Activated CD4-positive, alpha-beta memory T cell treated with anti-CD3 and anti-CD28 coated beads, Interleukin-2, amount 10 ng/mL, durations not matched to agents 7 days and 5 days (primary cell): ENCODE results near the gene PRDM16. TPM values are rescaled to one million over a fixed set of nuclear protein-coding genes. Genes with fewer than 3 reads are reported as not detected.

Experiments used
- CTCF ChIA-PET: fragments of 350-600 bp; sonication (Branson Sonifier 250); formaldehyde crosslinking; loops from one replicate; lab custom pipeline; 2021; ENCODE audit warnings: antibody characterized with exemption, inconsistent platforms; lab: Charles Lee
- POLR2A ChIA-PET: fragments of 350-600 bp; sonication (Branson Sonifier 250); formaldehyde crosslinking; loops from one replicate; lab custom pipeline; 2021; ENCODE audit warnings: antibody characterized with exemption; lab: Charles Lee
- DNase-seq: peaks from one replicate; pipeline ENCODE4 v3.0.0-alpha.2; 2020
- H3K27ac Mint-ChIP-seq: one replicate; pipeline ENCODE4 v1.8.0; 2021; ENCODE audit warnings: mild to moderate bottlenecking, mixed read lengths
- H3K27me3 Mint-ChIP-seq: one replicate; pipeline ENCODE4 v1.8.0; 2021; ENCODE audit warnings: mixed read lengths
- H3K36me3 Mint-ChIP-seq: one replicate; pipeline ENCODE4 v1.8.0; 2021; ENCODE audit warnings: low read depth, mixed read lengths
- H3K4me1 Mint-ChIP-seq: one replicate; pipeline ENCODE4 v1.8.0; 2021; ENCODE audit warnings: mixed read lengths
- H3K4me3 Mint-ChIP-seq: one replicate; pipeline ENCODE4 v1.8.0; 2021; ENCODE audit warnings: mild to moderate bottlenecking, mixed read lengths
- H3K9me3 Mint-ChIP-seq: one replicate; pipeline ENCODE4 v1.8.0; 2021; ENCODE audit warnings: mixed read lengths
- total RNA-seq, 2 experiments: library from RNA; stranded (reverse); gene quantifications; one replicate each; pipeline ENCODE4 v1.2.3, GENCODE V29; 2021

Gene PRDM16
- total RNA-seq, 2 experiments from 2014 or later: 0.03 to 0.20 TPM

DNA sequence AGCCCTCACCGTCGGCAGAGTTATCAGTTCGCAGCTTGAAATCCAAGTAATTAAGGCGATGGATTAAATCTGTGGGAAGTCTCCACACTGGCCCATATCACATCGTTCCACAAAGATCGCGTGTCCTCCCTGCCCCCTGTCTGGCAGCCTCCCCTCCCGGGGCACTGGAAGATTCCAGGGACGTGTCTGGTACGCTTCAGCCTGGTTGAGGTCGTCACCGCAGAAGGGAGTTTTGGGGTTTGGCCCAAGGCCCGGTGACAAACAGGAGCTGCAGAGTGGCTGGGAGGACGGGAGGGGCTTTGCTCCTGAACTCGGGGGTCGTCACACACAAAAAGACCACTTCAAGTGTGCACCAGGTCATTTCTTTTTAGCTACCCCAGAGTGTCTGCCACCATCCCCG, 51.1 kb downstream of the PRDM16 start:
- Mint-ChIP-seq H3K27ac (no peak overlapping the region), H3K27me3 (no peaks in the 10 kb centered on the region), H3K4me1 (no peaks in the 10 kb centered on the region), H3K36me3 (no peaks in the 10 kb centered on the region), H3K4me3 (no peak overlapping the region), H3K9me3 (no peaks in the 10 kb centered on the region)
- ChIA-PET POLR2A (no interaction called here), CTCF (no interaction called here)
- no peak for DNase-seq

DNA sequence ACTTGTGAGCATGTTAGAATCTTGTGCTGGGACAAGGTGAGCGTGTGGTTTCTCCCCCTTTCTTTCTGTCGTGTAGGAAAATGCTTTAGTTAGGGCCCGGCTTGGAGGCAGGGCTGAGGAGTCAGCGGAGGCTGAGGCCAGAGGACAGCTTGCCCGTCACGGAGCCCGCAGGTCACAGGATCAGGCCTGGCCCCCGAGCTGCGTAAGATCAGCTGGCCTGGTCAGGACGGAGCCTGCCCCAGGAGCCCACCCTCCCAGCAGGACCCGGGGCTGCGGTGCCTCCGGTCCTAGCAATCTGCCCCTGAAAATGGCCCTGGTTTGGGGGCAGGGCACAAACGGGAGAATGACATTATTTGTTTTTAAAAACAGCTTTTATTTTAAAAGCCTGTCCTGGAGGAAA, 52.0 kb downstream of the PRDM16 start:
- H3K36me3 Mint-ChIP-seq: no peaks in the 10 kb centered on the region
- H3K27ac Mint-ChIP-seq: no peak overlapping the region
- ChIA-PET CTCF (no interaction called here), POLR2A (no interaction called here)
- H3K4me1 Mint-ChIP-seq: no peaks in the 10 kb centered on the region
- H3K4me3 Mint-ChIP-seq: no peak overlapping the region
- no peaks in the 10 kb centered on the region for H3K9me3 Mint-ChIP-seq
- no peak for DNase-seq
- no peaks in the 10 kb centered on the region for H3K27me3 Mint-ChIP-seq

DNA sequence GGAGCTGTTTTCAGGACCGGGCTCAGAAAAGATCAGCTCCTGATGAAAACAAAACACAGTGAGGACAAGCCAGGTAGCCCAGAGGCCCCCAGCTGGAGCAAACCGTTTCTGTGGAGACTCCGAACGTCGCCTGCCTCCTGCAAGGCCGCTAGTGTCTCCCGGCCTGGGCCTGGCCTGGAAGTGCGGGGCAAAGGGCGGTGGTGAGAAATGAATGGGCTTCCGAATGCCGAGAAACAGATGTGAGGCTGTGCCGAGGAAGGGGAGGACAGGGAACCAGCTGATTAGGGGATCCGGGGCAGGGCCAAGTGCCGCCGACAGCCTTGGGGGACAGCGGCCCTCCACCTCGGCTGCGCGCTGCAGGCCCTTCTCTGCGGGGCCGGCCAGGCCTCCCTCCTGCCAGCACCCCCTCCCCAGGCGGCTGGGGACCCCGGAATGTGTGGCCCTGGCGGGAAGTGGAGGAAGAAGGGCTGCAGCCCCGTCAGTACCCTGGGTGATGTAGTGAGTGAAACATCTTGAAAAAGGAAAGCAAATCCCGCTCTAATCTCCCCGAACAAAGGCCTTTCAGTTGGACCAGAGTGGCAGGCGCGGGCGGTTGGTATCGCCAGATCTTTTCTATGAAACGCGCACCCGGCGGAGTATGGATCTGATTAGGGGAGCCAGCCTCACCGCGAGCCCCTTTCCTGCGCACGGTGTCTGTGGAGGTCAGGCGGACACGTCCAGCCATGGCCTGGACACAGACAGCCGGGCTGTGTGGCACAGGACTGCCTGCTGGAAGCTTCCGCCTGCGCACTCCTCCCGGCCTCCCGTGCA, 52.6 kb downstream of the PRDM16 start:
- no peak for DNase-seq
- H3K36me3 Mint-ChIP-seq: no peaks in the 10 kb centered on the region
- POLR2A ChIA-PET: no interaction called here
- CTCF ChIA-PET: no interaction called here
- no peak overlapping the region for H3K27ac Mint-ChIP-seq
- no peaks in the 10 kb centered on the region for H3K4me1 Mint-ChIP-seq
- H3K27me3 Mint-ChIP-seq: no peaks in the 10 kb centered on the region
- no peaks in the 10 kb centered on the region for H3K9me3 Mint-ChIP-seq
- H3K4me3 Mint-ChIP-seq: no peak overlapping the region

DNA sequence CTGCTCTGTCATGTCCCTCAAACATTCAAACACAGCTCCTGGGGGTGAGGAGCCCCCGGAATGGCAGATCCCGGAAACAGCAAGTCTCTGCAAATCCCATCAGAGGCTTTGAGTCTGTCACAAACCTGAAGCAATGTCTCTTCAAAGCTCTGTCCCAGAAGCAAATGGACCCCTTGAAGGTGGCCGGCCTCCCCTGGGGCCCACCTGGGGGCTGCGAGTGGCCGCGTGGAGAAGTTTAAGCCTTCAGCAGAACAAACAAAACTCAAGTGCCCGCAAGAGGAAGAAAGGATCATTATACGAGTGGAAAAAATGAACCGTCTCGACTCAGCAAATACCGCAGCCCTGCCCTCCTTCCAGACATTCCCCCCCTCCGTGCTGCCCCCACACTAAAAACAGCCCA, 53.3 kb downstream of the PRDM16 start:
- no peaks in the 10 kb centered on the region for H3K4me1 Mint-ChIP-seq
- H3K27ac Mint-ChIP-seq: no peak overlapping the region
- CTCF ChIA-PET: no interaction called here
- H3K4me3 Mint-ChIP-seq: no peak overlapping the region
- H3K27me3 Mint-ChIP-seq: no peaks in the 10 kb centered on the region
- no peak for DNase-seq
- no peaks in the 10 kb centered on the region for H3K36me3 Mint-ChIP-seq
- POLR2A ChIA-PET: no interaction called here
- H3K9me3 Mint-ChIP-seq: no peaks in the 10 kb centered on the region

DNA sequence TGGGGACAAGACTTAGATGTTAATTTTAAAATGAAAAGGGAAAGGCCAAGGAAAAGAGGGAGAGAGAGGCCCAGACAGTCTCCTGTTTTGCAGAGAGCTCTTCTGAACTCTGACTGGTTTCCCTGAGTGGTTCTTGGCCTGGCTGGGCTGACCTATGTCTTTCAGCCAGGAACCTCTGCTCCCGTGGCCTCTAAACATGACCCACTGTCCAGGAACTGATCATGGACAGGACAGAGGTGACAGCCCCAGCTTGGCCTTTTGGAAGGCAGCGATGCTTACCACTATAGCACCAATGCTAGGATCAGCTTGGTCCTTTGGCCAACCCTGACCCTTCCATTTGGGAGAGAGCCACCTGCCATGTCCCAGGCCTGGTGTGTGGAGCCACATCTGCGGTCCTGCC, 55.2 kb downstream of the PRDM16 start:
- Mint-ChIP-seq H3K27ac (no peak overlapping the region), H3K4me3 (no peak overlapping the region), H3K9me3 (no peaks in the 10 kb centered on the region), H3K36me3 (no peaks in the 10 kb centered on the region), H3K27me3 (no peaks in the 10 kb centered on the region), H3K4me1 (no peaks in the 10 kb centered on the region)
- POLR2A ChIA-PET: no interaction called here
- CTCF ChIA-PET: no interaction called here
- DNase-seq: no peak

DNA sequence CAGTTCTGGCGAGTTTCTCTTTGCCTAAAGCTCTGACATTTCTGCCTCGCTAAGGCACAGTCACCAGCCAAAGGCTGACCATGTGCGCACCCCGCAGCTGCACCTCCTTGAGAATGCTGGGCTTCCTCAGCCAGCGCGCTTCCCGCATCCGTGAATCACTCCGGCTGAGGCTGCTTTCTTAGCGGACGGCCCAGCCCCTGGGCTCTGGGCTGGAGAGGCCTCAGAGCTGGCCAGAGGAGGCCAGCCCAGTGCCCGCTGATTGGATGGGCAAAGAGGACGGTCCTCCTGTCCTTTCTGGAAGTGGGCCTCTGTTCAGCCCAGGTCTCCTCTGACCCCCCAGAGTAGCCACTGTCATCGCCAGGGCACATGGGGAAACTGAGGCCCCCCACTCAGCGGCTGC, 56.1 kb downstream of the PRDM16 start:
- ChIA-PET CTCF (no interaction called here), POLR2A (no interaction called here)
- no peaks in the 10 kb centered on the region for H3K27me3 Mint-ChIP-seq
- no peaks in the 10 kb centered on the region for H3K9me3 Mint-ChIP-seq
- no peaks in the 10 kb centered on the region for H3K4me1 Mint-ChIP-seq
- no peak overlapping the region for H3K27ac Mint-ChIP-seq
- H3K4me3 Mint-ChIP-seq: no peak overlapping the region
- no peaks in the 10 kb centered on the region for H3K36me3 Mint-ChIP-seq
- no peak for DNase-seq

DNA sequence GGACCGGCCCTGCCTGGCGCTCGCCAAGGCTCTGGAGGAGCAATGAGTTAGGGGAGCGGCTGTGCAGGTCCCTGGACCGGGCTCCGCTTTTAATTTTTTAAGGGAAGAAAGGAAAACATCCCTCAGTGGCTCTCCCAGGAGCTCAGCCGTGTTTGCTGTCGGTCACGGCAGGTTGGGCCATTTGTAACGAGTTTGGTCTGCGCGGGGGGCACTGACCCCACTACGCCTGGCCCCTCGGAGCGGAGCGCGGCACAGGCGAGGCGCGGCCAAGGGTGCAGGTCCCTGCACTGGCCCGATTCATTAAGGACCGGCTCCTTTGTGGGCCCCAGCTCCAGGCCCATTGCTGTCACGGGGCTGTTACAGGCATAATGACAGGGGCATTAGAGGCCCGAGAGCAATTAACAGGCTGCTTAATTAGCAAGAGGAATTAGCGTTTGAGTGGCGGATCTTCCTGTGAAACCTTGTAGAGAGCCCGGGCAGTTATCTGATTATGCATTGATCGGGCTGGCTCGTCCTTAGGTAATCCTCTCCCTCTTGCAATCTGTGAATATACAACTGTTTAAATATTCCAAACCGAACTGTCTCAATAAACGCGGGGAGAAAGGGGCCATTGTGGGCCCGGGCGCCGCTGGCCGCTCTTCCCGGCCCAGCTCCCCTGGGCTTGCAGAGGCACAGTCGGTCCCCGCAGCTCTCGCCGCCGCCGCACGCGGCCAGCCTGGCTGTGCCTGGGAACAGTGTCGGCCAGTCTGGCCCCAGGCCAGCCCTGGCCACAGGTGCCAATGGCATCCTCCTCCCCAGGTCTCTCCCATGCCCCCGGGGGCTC, 56.8 kb downstream of the PRDM16 start:
- ChIA-PET CTCF (no interaction called here), POLR2A (no interaction called here)
- Mint-ChIP-seq H3K9me3 (no peaks in the 10 kb centered on the region), H3K27ac (no peak overlapping the region), H3K27me3 (no peaks in the 10 kb centered on the region), H3K36me3 (no peaks in the 10 kb centered on the region), H3K4me1 (no peaks in the 10 kb centered on the region), H3K4me3 (no peak overlapping the region)
- no peak for DNase-seq

DNA sequence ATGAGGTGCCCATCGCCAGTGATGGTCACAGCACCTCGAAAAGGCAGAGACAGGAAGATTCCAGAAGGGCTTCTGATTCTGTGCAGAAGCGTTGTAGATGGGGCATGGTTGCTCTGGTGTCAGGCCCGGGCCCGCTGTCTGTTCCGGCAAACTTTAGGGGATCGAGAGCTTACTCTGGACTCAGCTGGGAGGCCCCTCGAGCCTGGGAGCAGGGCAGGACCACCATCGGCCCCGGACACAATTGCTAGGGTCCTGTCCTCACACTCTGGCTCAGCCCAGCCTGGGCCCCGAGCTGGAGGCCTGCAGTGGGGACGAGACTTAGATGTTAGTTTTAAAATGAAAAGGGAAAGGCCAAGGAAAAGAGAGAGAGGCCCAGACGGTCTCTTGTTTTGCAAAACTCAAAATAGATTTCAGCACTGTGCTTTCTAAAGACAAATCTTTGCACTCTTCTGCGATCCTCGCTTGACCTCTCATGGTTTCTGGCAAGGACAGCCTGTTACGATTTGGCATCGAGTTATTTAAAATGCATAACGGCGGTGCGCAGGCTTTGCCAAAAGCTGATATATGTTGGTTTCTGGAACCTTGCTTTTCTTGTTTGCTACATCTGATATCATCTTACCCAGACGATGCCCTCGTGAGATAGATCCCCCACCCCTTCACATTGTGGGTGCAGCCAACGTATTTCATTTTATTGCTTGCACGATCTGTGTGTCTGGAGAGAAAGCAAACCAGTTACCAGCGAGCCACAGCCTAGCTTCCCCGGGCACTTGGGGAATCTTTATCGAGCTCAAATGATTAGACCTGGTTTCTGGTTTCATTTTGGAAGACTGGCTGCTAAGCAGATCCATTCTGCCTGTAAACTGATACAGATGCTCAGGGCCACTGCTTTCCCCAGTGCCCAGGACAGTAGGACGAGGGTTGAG, 58.0 kb downstream of the PRDM16 start:
- no peak overlapping the region for H3K27ac Mint-ChIP-seq
- H3K4me1 Mint-ChIP-seq: no peaks in the 10 kb centered on the region
- ChIA-PET CTCF (no interaction called here), POLR2A (no interaction called here)
- no peaks in the 10 kb centered on the region for H3K36me3 Mint-ChIP-seq
- H3K27me3 Mint-ChIP-seq: no peaks in the 10 kb centered on the region
- no peaks in the 10 kb centered on the region for H3K9me3 Mint-ChIP-seq
- no peak for DNase-seq
- no peak overlapping the region for H3K4me3 Mint-ChIP-seq

DNA sequence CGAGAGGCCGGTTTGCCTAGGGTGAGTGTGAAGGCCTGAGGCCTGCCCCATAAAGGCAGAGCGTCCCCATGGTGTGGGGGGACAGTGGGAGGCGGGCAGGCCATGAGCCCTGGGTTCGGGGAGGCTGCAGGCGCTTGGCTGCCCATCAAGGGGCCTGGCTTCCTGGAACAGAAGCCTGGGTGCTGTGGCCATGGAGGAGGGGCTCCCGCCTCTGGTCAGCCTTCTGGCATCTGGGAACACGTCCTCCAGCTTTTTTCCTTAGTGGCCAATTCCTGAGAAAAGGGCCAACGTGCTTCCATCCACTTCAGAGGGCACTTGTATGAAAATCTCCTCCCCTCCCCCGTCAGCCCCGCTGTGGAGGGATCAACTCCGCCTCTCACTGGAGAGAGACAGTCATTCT, 58.7 kb downstream of the PRDM16 start:
- H3K9me3 Mint-ChIP-seq: no peaks in the 10 kb centered on the region
- CTCF ChIA-PET: no interaction called here
- DNase-seq: no peak
- H3K4me3 Mint-ChIP-seq: no peak overlapping the region
- no peaks in the 10 kb centered on the region for H3K36me3 Mint-ChIP-seq
- no peak overlapping the region for H3K27ac Mint-ChIP-seq
- no peaks in the 10 kb centered on the region for H3K4me1 Mint-ChIP-seq
- POLR2A ChIA-PET: no interaction called here
- H3K27me3 Mint-ChIP-seq: no peaks in the 10 kb centered on the region

DNA sequence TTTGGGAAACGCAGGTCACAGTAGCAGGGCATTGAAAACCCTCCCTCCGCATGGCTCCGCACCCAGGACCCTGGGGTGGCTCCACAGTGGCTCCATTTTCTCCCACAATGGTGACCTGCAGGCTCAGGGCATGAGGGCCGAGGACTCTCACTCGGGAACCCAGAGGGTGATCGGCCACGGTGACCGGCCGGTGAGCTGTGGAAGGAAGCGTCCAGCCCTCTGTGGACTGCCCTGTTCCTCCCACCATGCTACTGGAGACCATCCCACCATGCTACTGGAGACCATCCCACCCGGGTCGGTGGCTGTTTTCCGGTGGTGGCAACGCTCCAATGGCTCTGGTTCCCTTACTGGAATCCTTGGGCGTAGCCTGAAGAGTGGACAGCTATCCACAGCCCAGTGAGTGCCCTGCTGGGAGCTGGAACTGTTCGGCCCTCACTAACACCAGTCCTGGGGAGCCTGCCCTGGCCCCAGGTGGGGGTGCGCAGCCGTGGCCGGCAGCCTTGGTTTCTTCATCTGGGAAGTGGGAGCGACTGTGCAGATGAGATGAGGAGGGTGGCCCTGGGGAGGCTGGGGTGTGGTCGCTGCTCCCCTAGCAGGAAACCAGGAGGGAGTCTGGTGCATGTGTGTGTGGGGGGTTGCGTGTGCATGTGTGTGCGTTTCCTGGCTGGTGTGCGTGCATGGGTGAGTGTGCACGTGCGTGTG, 59.6 kb downstream of the PRDM16 start:
- Mint-ChIP-seq H3K27ac (no peak overlapping the region), H3K4me1 (no peaks in the 10 kb centered on the region), H3K4me3 (no peak overlapping the region), H3K9me3 (no peaks in the 10 kb centered on the region), H3K36me3 (no peaks in the 10 kb centered on the region), H3K27me3 (no peaks in the 10 kb centered on the region)
- no peak for DNase-seq
- CTCF ChIA-PET: no interaction called here
- POLR2A ChIA-PET: no interaction called here

DNA sequence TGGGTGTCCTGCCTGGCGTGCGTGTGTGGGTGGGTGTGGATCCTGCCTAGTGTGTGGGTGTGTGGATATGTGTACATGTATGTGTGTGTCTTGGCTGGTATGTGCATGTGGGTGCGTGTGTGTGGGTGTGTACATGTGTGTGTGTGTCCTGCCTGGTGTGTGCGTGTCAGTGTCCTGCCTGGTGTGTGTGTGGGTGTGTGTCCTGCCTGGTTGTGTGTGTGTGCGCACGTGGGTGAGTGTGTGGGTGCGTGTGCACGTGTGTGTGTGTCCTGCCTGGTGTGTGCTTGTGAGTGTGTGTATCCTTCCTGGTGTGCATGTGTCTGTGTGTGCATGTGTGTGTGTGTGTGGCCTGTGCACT, 60.1 kb downstream of the PRDM16 start:
- H3K27me3 Mint-ChIP-seq: no peaks in the 10 kb centered on the region
- no peaks in the 10 kb centered on the region for H3K36me3 Mint-ChIP-seq
- ChIA-PET CTCF (no interaction called here), POLR2A (no interaction called here)
- no peak for DNase-seq
- no peak overlapping the region for H3K4me3 Mint-ChIP-seq
- H3K4me1 Mint-ChIP-seq: no peaks in the 10 kb centered on the region
- H3K27ac Mint-ChIP-seq: no peak overlapping the region
- no peaks in the 10 kb centered on the region for H3K9me3 Mint-ChIP-seq

DNA sequence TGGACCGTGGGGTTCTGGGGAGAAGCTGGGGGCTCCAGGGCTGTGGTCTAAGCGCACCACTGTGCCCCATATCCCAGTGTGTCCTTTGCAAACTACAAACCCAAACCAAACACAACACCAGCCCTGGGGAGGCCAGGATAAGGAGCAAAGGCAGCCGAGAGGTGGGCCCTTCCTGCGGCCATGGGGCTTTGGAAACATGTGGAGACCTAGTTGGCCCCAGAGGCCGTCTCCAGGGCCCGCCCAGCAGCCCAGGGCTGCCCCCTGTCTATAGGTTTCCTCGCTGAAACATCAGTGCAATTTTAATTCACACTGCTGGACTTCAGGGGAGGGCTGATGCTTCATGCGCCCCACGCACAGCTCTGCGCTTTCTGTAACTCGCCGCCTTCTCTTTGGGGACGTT, 61.3 kb downstream of the PRDM16 start:
- H3K36me3 Mint-ChIP-seq: no peaks in the 10 kb centered on the region
- no peaks in the 10 kb centered on the region for H3K9me3 Mint-ChIP-seq
- no peak overlapping the region for H3K27ac Mint-ChIP-seq
- H3K27me3 Mint-ChIP-seq: no peaks in the 10 kb centered on the region
- H3K4me3 Mint-ChIP-seq: no peak overlapping the region
- no peak for DNase-seq
- ChIA-PET CTCF (no interaction called here), POLR2A (no interaction called here)
- no peaks in the 10 kb centered on the region for H3K4me1 Mint-ChIP-seq

DNA sequence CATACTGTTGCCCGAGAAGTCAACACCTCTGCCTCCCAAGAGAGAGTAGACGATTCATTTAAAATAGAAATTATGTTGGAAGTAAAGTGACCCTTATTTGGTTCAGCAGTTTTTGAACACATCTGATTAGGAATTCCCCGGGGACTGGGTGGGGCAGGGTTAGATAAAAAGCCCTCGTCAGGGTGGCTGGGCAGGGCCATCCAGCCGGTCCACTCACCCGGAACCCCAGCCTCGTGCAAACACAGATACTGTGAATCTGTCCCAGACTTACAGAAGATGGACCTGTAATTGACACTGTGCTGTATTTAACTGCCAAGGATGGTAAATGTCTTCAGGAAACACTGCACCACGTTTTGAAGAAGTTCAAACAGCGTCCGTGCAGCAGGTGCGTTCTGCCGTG, 63.7 kb downstream of the PRDM16 start:
- no peak overlapping the region for H3K27ac Mint-ChIP-seq
- H3K4me1 Mint-ChIP-seq: no peaks in the 10 kb centered on the region
- H3K27me3 Mint-ChIP-seq: no peaks in the 10 kb centered on the region
- ChIA-PET POLR2A (no interaction called here), CTCF (no interaction called here)
- H3K36me3 Mint-ChIP-seq: no peaks in the 10 kb centered on the region
- no peaks in the 10 kb centered on the region for H3K9me3 Mint-ChIP-seq
- no peak overlapping the region for H3K4me3 Mint-ChIP-seq
- no peak for DNase-seq
